CD4-positive, alpha-beta T cell treated with Interleukin-1 beta for 1 hour (primary cell): ENCODE data around the gene MAGEB5.
"Not testable (repeated sequence)": the region's sequence is repeated elsewhere in the genome, so short reads cannot be mapped to it uniquely, and the experiment has no call there.

Source experiments
- DNase-seq, 2 donors: peaks; one replicate each; pipeline ENCODE4 v3.0.0-alpha.2; 2020 to 2022

MAGEB5 gene, protein sequence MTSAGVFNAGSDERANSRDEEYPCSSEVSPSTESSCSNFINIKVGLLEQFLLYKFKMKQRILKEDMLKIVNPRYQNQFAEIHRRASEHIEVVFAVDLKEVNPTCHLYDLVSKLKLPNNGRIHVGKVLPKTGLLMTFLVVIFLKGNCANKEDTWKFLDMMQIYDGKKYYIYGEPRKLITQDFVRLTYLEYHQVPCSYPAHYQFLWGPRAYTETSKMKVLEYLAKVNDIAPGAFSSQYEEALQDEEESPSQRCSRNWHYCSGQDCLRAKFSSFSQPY

DNA sequence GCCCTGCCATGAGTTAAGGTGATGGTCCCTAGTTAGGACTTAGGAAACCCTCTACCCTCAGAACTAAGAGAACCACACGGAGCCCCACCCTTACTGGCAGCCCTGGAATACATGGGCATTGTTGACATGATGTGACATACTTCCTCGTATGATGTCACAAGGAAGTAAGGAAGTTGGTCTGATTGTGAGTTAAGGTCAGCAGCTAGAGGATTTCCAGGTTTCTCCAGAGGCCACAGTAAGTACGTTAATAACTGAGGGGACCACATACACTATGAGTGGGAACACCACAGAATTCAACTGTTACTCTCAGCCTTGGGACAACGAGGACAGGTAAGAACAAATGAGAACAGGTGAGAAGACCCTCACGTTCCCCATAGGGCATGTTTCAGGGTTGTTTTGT lies at the start of gene MAGEB5:
Gene MAGEB5, plus strand, starts transcription at position 301 of the 400 bp plus-strand sequence. CDS start 1,133 bp downstream, outside the sequence.
- DNase-seq, result no peak

DNA sequence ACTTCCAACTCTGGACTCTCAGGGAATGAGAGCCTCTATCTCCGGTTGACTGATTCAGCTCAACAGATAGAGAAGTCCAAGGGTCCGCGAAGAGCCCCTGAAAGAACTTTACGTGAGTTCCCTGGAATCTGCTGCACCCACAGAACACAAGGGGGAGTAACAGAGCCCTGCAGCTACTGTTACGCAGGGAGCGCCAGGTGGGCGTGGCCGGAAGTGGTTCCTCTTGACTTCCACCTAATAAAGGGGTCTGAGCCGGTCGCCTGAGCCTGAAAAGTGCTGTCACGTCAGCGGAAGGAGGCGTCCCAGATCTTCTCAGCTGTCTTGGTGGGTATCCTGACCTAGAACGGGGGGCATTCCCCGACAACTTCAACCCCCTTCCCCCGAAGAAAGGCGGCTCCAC lies 23.8 kb upstream of the MAGEB5 start, which contains the start of gene MAGEB6:
Gene MAGEB6, plus strand, starts transcription at position 237 of the 400 bp plus-strand sequence. CDS start 1,407 bp downstream, outside the sequence.
- DNase-seq, result no peak

DNA sequence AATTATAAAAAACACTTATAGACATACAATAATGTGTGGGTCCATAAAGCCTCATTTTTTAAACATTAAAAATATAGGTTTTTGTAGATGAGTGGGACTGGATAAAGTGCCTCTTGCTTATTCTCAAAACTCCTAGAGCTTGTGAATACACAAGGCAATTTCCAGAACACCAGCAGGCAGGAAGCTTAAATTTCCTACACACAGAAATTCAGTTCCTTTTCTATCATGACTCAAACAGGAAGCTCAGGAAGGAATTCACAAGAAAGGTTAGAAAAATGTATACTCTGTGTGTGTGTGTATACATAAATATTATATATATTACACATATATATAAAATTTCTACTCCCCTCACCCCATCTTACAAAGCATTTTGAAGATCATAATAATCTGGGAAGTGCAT lies 12.4 kb upstream of the MAGEB5 start:
- no peak for DNase-seq

DNA sequence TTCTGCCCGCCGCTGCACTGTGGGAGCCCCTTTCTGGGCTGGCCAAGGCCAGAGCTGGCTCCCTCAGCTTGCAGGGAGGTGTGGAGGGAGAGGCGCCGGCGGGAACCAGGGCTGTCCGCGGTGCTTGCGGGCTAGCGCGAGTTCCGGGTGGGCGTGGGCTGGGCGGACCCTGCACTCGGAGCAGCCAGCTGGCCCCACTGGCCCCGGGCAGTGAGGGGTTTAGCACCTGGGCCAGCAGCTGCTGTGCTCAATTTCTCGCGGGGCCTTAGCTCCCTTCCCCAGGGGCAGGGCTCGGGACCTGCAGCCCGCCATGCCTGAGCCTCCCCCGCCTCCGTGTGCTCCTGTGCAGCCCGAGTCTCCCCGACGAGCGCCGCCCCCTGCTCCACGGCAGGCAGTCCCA lies 11.3 kb upstream of the MAGEB5 start:
- DNase-seq, result not testable (repeated sequence)

DNA sequence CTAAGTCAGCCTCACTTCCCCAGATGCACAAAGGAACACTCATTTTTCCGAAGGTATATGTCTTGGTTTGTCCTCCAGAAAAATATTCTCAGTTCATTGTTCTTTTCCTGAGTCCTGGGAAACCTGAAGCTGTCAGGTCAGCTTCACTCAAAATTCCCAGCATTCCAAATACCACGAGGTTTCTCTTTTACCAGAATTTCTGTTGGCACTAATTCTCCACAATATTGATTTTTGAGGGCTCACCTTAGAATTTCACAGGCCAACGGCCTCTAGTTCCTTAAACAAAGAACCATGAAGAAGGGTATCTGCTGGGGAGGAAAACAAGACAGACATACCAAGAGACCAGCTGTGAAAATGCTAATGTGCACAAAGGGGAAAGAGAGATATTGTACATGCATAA lies 8.0 kb upstream of the MAGEB5 start:
- no peak for DNase-seq

DNA sequence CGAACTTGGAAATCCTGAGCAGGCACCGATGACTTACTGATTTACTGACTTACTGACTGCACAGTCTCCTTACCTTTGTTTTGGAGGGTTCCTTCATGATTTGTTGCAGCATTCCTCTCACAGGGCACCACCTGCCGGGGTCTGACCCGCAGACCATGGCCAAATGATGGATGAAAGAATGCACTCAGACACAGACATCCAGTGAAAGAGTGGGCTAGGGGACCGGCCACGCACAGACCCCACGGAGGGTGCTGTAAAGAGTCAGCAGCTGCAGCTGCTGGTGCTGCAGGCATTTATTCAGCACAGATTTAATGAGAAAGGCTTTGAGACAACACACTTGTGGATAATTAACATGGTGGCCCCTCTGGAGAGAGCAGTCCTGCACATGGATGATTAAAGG lies 3.4 kb downstream of the MAGEB5 start:
- no peak for DNase-seq

DNA sequence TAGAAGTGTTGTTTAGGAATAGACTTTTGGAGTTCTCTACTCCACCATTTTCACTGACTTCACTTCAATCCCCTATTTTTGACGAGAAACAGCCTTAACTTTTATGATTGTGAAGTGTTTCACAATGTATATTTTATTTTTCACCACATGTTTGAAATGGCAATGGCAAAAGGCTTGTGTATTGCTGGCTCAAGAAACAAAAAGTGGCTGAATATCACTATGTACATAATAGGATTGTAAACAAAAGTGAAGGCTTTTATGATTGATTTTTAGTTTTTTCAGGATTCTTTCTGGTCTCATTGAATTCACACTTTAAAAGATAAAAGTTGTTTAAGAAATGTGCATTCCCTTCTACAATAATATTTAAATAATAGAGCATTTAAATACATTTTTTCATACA lies 18.2 kb downstream of the MAGEB5 start:
- DNase-seq, result no peak

DNA sequence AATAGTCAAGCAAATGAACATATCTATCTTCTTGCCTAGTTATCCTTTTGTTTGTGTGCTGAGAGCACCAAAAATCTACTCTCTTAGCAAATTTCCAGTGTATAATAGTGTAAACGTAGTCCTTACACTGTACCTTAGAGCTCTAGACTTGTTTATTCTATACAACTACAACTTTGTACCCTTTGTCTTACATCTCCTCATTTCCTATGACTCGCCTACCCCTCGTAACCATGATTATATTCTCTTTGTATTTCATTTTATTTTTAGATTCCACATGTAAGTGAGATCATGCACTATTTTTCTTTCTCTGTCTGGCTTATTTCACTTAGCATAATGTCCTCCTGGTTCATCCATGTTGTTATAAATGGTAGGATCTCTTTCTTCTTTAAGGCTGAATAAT lies 37.6 kb downstream of the MAGEB5 start:
- DNase-seq, result no peak

DNA sequence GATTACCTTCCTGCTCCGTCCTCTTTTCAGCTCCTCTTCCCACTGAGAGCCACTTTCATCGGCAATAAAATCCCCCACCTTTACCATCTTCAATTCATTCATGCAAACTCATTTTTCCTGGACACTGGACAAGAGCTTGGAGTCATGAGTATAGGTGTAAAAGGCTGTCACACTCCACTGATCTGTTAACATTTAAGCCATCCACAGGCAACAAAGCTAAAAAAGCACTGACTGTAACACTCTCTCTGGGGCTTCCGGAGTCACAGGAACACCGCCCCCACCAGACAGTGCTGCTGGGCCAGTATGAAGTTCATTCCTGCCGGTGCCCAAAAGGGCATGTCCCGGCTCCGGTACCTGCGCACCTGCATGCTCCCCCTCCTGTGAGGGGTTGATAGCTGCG lies 38.5 kb downstream of the MAGEB5 start:
- no peak for DNase-seq

DNA sequence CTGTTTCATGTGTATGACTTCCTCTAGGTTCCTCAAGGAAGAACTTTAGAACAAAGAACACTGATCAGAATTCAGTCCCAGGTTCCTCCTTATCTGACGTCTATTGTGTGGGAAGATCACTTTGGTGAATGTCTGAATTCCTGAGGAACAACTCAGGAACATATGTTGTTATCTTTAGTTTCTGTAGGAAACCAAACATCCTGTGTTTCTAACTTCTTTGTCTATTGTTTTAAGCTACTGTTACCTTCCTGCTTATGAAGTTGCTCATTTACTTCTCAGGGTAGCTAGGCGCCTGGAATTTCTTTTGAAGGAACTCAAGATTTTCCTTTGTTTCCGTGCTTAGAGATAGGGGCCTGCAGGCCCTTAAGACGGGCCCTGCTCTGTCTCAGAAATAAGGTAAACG lies 46.2 kb downstream of the MAGEB5 start:
- DNase-seq, result no peak
